ENCODE data around the gene DAD1.
A peak's percentile ranks its signal among the peaks of the same experiment; 100 is the strongest.

DAD1 gene

DNA sequence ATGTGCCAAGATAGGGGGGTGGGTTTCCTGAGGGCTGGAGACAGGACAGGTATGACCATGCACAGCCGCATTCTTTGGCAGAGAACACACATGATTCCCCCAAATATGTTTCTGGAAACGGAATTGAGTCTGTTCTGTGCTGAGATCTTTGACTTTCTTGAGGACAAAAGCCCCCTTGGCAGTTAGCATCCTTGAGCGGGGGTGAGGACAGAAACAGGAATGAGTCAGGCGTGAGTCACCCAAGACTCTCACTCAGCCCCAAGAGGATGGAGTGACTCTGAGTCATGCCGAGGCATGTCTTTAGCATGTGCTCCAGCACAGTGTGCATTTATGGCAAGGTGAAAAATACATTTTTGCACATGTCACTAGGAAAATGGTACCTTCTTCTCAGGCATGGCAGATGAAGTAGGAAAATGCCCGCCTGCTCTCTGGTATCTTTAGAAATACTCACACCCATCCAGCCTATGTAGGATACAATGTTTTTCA, 52.1 kb downstream of the DAD1 start:
- no peak for DNase-seq (ENCODE audit: low spot score)
- H3K4me3 ChIP-seq: no peak overlapping the region
- TF ChIP-seq, protein P1, sequence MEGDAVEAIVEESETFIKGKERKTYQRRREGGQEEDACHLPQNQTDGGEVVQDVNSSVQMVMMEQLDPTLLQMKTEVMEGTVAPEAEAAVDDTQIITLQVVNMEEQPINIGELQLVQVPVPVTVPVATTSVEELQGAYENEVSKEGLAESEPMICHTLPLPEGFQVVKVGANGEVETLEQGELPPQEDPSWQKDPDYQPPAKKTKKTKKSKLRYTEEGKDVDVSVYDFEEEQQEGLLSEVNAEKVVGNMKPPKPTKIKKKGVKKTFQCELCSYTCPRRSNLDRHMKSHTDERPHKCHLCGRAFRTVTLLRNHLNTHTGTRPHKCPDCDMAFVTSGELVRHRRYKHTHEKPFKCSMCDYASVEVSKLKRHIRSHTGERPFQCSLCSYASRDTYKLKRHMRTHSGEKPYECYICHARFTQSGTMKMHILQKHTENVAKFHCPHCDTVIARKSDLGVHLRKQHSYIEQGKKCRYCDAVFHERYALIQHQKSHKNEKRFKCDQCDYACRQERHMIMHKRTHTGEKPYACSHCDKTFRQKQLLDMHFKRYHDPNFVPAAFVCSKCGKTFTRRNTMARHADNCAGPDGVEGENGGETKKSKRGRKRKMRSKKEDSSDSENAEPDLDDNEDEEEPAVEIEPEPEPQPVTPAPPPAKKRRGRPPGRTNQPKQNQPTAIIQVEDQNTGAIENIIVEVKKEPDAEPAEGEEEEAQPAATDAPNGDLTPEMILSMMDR (IDR thresholded peaks at IDR 0.05): no peak
- peak overlapping the region; percentile 26 to 77 for H3K27ac ChIP-seq

DNA sequence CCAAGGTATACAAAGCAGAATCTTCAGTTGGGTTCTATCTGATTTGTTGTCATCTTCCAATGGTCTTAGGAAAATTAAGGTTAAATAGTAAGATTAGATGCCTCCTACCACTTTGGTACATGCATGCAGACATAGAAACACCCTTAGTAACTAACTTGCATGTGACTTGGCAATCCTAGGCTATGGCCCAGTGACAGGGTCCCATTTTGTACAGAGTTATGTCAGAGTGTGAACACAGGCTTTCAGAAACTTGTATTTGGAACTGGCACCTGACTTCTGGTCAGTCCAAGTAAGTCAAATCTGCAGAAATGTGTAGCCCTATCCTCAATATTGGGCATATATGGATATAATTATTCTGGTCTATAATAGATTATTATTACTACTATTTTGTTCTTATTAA, 53.1 kb downstream of the DAD1 start:
- TF ChIP-seq, protein P1 (IDR thresholded peaks at IDR 0.05): no peak
- Histone ChIP-seq H3K4me3 (no peak overlapping the region), H3K27ac (no peak overlapping the region)
- DNase-seq (ENCODE audit: low spot score): no peak

DNA sequence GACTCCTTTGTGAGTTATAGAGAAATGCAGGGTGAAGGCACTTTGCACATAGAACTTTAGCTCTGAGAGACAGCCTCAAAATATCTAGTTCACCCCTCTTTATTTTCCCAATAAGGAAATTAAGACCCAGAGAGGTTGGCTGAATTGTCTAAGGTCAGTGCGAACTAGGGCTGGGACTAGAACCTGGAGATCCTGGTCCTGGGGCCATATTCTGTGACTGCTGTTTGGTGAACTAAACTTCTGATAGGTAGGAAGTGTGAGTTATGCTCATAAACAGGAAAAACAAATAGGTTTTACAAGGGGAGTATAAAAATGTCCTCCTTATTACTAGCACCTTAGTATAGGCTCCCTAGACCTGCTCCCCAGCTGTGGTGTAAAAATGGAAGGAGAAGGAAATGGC, 53.9 kb downstream of the DAD1 start:
- H3K4me3 ChIP-seq: no peak overlapping the region
- DNase-seq (ENCODE audit: low spot score): no peak
- TF ChIP-seq, protein P1 (IDR thresholded peaks at IDR 0.05): no peak
- no peak overlapping the region for H3K27ac ChIP-seq

DNA sequence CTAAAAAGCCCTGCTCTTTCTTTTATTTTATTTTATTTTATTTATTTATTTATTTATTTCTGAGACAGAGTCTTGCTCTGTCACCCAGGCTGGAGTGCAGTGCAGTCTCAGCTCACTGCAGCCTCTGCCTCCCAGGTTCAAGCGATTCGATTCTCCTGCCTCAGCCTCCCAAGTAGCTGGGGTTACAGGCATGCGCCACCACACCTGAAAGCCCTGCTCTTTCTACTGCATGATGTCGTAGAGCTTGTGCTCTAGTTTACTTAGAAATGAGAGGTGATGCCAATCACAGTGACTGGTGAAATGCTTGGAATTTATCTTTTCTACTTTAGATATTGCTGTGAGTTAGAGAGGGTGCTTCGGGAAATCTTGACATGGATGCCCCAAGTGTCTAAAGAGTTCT, 54.5 kb downstream of the DAD1 start:
- DNase-seq (ENCODE audit: low spot score): no peak
- TF ChIP-seq, protein P1 (IDR thresholded peaks at IDR 0.05): no peak
- H3K27ac ChIP-seq: no peak overlapping the region
- H3K4me3 ChIP-seq: no peak overlapping the region

DNA sequence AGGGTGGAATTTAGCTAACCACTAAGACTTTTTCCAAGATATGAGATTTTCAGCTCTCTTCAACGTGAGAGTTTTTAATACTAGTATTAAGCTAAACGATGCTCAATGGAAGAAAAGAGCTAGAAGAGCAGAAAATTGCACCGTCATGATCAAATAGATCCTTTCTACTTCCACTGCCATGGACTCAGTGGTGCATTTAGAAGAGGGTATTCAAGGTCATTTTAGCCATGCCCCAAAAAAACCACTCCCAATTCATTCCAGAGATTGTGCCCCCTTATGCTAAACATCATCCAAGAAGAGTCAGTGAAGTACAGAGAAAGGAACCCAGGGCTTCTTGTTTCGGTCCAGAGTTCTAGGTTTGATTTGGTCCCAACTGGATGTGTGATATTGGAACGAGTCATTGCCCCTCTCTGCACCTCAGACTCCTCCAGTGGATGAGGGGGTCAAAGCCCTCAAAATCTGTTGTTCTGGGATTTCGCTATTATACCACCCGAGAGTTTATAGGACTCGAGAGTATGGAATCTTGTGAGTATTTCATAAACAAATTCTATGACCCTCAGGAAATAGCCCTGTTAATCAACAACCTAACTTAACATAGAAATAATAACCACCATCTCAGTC, 55.2 kb downstream of the DAD1 start:
- no peak overlapping the region for H3K4me3 ChIP-seq
- no peak overlapping the region for H3K27ac ChIP-seq
- no peak for DNase-seq (ENCODE audit: low spot score)
- TF ChIP-seq, protein P1 (IDR thresholded peaks at IDR 0.05): no peak

DNA sequence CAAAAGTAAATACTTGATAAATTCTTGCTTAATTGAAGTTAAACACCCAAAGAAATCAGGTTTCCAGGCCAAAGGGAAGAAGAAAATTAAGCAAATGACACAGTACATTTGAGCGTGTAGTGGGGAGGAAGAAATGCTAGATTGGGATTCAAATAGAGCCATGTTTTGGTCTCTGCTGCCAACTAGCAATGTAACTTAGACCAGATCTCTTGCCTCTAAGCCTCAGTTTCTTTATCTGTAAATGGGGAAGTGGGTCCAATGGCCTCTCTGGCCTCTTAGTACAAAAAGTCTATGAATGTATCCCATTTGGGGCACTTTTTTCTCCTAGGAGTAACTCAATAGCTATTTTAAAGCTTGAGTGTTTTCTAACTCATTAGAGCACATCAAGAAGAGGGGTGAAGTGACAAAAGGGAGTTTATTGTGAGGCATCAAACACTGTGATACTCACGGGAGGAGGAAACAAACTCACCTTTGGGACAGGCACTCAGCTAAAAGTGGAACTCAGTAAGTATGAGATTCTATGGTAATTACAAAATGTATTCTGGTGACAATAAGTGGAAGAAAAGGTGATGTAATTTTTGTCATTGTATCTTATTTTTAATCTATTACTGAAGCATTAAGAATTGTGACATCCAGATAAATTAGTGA, 55.8 kb downstream of the DAD1 start:
- H3K4me3 ChIP-seq: no peak overlapping the region
- TF ChIP-seq, protein P1 (IDR thresholded peaks at IDR 0.05): no peak
- no peak for DNase-seq (ENCODE audit: low spot score)
- peak overlapping the region; percentile 25 to 28 for H3K27ac ChIP-seq

Measured in coronary artery (tissue), 2 donors.